ENCODE measurements around the gene WDFY2. TPM values are rescaled to one million over a fixed set of nuclear protein-coding genes. Genes with fewer than 3 reads are reported as not detected.

WDFY2 gene
- total and polyA plus RNA-seq, 4 donors, result 3.4 to 10.5 (median 5.8) TPM

- H3K27me3 ChIP-seq (ENCODE audit: control insufficient read depth in 4 of 4, insufficient read depth in 4 of 4, low read length in 3 of 4), result no peaks in the 10 kb centered on the region
- WGBS, result 32% methylated on average over 4 of the region's 4 CpGs
- peaks cover 7 to 25% (median 18%) of the 10 kb centered on the region in 4 donors for H3K4me1 ChIP-seq (ENCODE audit: control insufficient read depth in 4 of 4, insufficient read depth in 4 of 4, low read length in 3 of 4)
- no peaks in the 10 kb centered on the region for H3K9me3 ChIP-seq (ENCODE audit: control insufficient read depth in 4 of 4, low read length in 3 of 4)
- H3K36me3 ChIP-seq (ENCODE audit: control insufficient read depth in 4 of 4, insufficient read depth in 3 of 4, low read depth in 1 of 4, low read length in 3 of 4), result no peaks in the 10 kb centered on the region
- H3K9ac ChIP-seq (ENCODE audit: low read depth in 1 of 2, low read length in 2 of 2), result no peak overlapping the region
- H3K27ac ChIP-seq (ENCODE audit: low read depth in 1 of 2, low read length in 2 of 2), result no peak overlapping the region
- DNase-seq (ENCODE audit: low spot score), result no peak
- H3K4me3 ChIP-seq (ENCODE audit: low read depth in 1 of 3, low read length in 3 of 3), result no peak overlapping the region
- TF ChIP-seq ATF3 (IDR thresholded peaks at IDR 0.05) (peak; percentile 70), FOXA1 (IDR thresholded peaks at IDR 0.05) (no peak), TAF1 (conservative IDR thresholded peaks at IDR 0.05) (no peak), MAX (IDR thresholded peaks at IDR 0.05) (no peak), GABPA (IDR thresholded peaks at IDR 0.05 in 1 of 2, conservative IDR thresholded peaks at IDR 0.05 in 1 of 2) (no peak), HNF4A (conservative IDR thresholded peaks at IDR 0.05) (peak; percentile 4 to 7), YY1 (IDR thresholded peaks at IDR 0.05) (no peak), NR2F2 (IDR thresholded peaks at IDR 0.05) (no peak)
- TF ChIP-seq, protein P1, sequence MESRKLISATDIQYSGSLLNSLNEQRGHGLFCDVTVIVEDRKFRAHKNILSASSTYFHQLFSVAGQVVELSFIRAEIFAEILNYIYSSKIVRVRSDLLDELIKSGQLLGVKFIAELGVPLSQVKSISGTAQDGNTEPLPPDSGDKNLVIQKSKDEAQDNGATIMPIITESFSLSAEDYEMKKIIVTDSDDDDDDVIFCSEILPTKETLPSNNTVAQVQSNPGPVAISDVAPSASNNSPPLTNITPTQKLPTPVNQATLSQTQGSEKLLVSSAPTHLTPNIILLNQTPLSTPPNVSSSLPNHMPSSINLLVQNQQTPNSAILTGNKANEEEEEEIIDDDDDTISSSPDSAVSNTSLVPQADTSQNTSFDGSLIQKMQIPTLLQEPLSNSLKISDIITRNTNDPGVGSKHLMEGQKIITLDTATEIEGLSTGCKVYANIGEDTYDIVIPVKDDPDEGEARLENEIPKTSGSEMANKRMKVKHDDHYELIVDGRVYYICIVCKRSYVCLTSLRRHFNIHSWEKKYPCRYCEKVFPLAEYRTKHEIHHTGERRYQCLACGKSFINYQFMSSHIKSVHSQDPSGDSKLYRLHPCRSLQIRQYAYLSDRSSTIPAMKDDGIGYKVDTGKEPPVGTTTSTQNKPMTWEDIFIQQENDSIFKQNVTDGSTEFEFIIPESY (IDR thresholded peaks at IDR 0.05), result no peak
Observed at GRCh38 chr13:51645154-51645650, 60.9 kb downstream of the WDFY2 start.

DNA sequence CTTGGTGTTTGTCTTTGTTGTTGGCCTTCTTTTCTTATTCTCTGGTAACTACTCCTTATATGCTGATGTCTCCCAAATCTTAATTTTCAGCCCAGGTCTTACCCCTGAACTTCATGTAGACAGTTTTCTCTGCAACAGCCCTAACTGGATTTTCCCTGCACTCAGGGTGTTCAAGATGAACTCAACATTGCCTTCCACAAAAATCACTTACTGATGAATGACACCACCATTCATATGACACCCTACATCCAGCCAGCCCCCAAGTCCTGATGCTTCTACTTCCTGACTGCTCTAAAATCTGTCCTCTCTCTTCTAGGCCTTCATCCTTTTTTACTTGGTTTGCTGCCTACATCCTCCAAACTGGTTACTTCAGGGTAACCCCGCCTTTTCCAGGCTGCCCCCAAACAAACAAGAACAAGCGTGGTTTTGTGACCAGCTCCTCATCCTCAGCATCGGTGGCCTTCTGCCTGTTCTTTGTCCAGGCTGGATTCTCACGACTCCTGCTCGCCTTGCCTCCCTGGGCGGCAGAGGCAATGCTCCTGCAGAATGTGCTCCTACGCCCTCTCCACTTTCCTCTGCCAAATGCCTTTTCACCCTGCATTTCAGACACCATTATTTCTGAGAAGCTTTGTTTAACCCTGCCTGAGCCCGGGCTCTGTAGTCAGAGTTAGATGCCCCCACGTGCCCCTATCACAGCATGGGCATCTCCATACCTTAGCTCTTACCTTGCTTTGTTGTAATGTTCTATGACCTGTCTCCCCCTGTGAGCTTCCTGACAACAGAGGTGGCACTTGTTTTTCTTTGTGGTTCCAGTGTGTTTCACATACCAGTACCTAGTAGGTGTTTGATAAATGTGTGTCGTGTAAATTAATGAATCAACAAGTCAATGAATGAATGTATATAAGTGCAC lies 61.8 kb downstream of the WDFY2 start:
- no peaks in the 10 kb centered on the region for H3K27me3 ChIP-seq (ENCODE audit: control insufficient read depth in 4 of 4, insufficient read depth in 4 of 4, low read length in 3 of 4)
- no peak for DNase-seq (ENCODE audit: low spot score)
- TF ChIP-seq HNF4G (IDR thresholded peaks at IDR 0.05), result no peak
- no peak for TF ChIP-seq FOXA1 (IDR thresholded peaks at IDR 0.05)
- no peak for TF ChIP-seq JUND (IDR thresholded peaks at IDR 0.05)
- no peak for TF ChIP-seq ATF3 (IDR thresholded peaks at IDR 0.05)
- no peak for TF ChIP-seq RAD21 (IDR thresholded peaks at IDR 0.05)
- TF ChIP-seq NR2F2 (IDR thresholded peaks at IDR 0.05), result no peak
- no peak overlapping the region for H3K9ac ChIP-seq (ENCODE audit: low read depth in 1 of 2, low read length in 2 of 2)
- no peak overlapping the region for H3K4me3 ChIP-seq (ENCODE audit: low read depth in 1 of 3, low read length in 3 of 3)
- no peaks in the 10 kb centered on the region for H3K36me3 ChIP-seq (ENCODE audit: control insufficient read depth in 4 of 4, insufficient read depth in 3 of 4, low read depth in 1 of 4, low read length in 3 of 4)
- no peak overlapping the region for H3K27ac ChIP-seq (ENCODE audit: low read depth in 1 of 2, low read length in 2 of 2)
- H3K4me1 ChIP-seq (ENCODE audit: control insufficient read depth in 4 of 4, insufficient read depth in 4 of 4, low read length in 3 of 4), result peaks cover 7 to 25% (median 18%) of the 10 kb centered on the region in 4 donors
- no peaks in the 10 kb centered on the region for H3K9me3 ChIP-seq (ENCODE audit: control insufficient read depth in 4 of 4, low read length in 3 of 4)
- 94% methylated on average over 10 of the region's 10 CpGs for WGBS

DNA sequence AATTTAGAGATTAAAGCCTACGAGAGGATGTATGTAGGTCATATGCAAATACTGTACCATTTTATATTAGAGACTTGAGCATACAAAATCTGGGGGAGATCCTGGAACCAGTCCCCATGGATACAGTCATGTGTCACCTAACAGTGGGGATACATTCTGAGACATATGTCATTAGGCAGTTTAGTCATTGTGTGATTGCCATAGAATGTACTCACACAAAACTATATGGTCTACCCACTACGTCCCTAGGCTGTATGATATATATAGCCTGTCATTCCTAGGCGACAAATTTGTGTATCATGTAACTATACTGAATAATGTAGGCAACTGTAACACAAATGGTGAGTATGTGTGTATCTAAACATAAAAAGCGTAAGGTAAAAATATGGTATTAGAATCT lies 62.8 kb downstream of the WDFY2 start:
- Histone ChIP-seq H3K36me3 (ENCODE audit: control insufficient read depth in 4 of 4, insufficient read depth in 3 of 4, low read depth in 1 of 4, low read length in 3 of 4) (no peaks in the 10 kb centered on the region), H3K9ac (ENCODE audit: low read depth in 1 of 2, low read length in 2 of 2) (no peak overlapping the region), H3K4me3 (ENCODE audit: low read depth in 1 of 3, low read length in 3 of 3) (no peak overlapping the region), H3K27me3 (ENCODE audit: control insufficient read depth in 4 of 4, insufficient read depth in 4 of 4, low read length in 3 of 4) (no peaks in the 10 kb centered on the region), H3K27ac (ENCODE audit: low read depth in 1 of 2, low read length in 2 of 2) (no peak overlapping the region), H3K4me1 (ENCODE audit: control insufficient read depth in 4 of 4, insufficient read depth in 4 of 4, low read length in 3 of 4) (peaks cover 7 to 25% (median 18%) of the 10 kb centered on the region in 4 donors), H3K9me3 (ENCODE audit: control insufficient read depth in 4 of 4, low read length in 3 of 4) (no peaks in the 10 kb centered on the region)
- TF ChIP-seq JUND (IDR thresholded peaks at IDR 0.05), result no peak
- TF ChIP-seq MAX (IDR thresholded peaks at IDR 0.05), result no peak
- TF ChIP-seq SP1 (IDR thresholded peaks at IDR 0.05), result no peak
- TF ChIP-seq YY1 (IDR thresholded peaks at IDR 0.05), result no peak
- TF ChIP-seq CTCF (IDR thresholded peaks at IDR 0.05; ENCODE audit: low read depth, low read length, missing input control), result no peak
- no peak for TF ChIP-seq FOXA1 (IDR thresholded peaks at IDR 0.05)
- no peak for TF ChIP-seq EGR1 (IDR thresholded peaks at IDR 0.05; ENCODE audit: low read depth in 2 of 2)
- no peak for TF ChIP-seq HNF4G (IDR thresholded peaks at IDR 0.05)
- TF ChIP-seq, protein P1 (IDR thresholded peaks at IDR 0.05), result no peak
- no peak for DNase-seq (ENCODE audit: low spot score)
- WGBS, result 94% methylated on average over 4 of the region's 4 CpGs
